Lower leg skin (tissue), 3 donors: ENCODE results near the gene SESN1.

Experiments used
- POLR2A ChIP-seq, 2 donors: fragments of 450-650 bp; IDR thresholded peaks; one replicate each; pipeline ENCODE4 v1.6.1; 2016 to 2017; ENCODE audit warnings: antibody characterized with exemption in 2 of 2, mild to moderate bottlenecking in 1 of 2, moderate library complexity in 1 of 2
- TF ChIP-seq, protein P1 (sequence below), 3 donors: fragments of 450-650 bp; IDR thresholded peaks; one replicate each; pipeline ENCODE4 v1.5.1; 2016; ENCODE audit warnings: antibody characterized with exemption in 3 of 3, mild to moderate bottlenecking in 3 of 3, moderate library complexity in 2 of 3

DNA sequence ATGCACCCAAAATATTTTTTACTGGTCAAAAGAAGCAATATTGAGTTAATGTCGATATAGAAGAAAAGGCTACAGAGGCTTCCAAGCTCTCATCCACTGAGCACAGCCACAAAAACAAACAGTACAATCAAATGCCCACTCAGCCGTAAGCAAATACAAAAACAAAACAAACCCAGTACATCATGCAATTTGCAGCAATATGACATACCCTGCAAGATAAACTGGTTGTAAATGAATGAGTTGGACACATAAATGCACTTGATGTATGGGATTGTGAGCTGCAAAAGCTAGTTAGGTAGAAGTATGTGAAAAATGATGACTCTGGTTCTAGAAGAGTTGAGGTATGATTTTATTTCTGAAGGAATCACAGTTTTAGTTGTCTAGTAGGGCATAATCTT, 83.9 kb downstream of the SESN1 start:
- TF ChIP-seq, protein P1, sequence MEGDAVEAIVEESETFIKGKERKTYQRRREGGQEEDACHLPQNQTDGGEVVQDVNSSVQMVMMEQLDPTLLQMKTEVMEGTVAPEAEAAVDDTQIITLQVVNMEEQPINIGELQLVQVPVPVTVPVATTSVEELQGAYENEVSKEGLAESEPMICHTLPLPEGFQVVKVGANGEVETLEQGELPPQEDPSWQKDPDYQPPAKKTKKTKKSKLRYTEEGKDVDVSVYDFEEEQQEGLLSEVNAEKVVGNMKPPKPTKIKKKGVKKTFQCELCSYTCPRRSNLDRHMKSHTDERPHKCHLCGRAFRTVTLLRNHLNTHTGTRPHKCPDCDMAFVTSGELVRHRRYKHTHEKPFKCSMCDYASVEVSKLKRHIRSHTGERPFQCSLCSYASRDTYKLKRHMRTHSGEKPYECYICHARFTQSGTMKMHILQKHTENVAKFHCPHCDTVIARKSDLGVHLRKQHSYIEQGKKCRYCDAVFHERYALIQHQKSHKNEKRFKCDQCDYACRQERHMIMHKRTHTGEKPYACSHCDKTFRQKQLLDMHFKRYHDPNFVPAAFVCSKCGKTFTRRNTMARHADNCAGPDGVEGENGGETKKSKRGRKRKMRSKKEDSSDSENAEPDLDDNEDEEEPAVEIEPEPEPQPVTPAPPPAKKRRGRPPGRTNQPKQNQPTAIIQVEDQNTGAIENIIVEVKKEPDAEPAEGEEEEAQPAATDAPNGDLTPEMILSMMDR (IDR thresholded peaks at IDR 0.05): no peak
- TF ChIP-seq POLR2A (IDR thresholded peaks at IDR 0.05): no peak
